ENCODE results near the gene SRF.

DNA sequence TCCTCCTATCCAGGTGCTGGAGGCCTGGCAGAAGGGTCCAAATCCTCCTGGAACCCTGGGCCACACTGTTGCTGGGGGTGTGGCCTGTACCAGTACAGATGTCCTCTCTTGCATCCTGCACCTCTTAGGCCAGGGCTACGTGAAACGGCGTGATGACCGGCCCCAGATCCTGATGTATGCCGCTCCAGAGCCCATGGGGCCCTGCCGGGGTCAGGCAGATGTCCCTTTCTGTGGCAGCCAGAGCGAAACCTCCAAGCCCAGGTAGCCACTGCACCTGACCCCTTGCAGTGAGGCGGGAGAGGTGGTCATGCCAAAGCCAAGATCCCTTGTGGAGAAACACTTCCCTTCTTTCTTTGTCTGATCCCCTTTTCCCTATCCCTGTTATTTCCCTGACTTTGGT is 44.0 kb downstream of the SRF start:
- TF ChIP-seq, protein P1, sequence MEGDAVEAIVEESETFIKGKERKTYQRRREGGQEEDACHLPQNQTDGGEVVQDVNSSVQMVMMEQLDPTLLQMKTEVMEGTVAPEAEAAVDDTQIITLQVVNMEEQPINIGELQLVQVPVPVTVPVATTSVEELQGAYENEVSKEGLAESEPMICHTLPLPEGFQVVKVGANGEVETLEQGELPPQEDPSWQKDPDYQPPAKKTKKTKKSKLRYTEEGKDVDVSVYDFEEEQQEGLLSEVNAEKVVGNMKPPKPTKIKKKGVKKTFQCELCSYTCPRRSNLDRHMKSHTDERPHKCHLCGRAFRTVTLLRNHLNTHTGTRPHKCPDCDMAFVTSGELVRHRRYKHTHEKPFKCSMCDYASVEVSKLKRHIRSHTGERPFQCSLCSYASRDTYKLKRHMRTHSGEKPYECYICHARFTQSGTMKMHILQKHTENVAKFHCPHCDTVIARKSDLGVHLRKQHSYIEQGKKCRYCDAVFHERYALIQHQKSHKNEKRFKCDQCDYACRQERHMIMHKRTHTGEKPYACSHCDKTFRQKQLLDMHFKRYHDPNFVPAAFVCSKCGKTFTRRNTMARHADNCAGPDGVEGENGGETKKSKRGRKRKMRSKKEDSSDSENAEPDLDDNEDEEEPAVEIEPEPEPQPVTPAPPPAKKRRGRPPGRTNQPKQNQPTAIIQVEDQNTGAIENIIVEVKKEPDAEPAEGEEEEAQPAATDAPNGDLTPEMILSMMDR (conservative IDR thresholded peaks at IDR 0.05; ENCODE audit: low read length): no peak
- TF ChIP-seq EZH2phosphoT487 (IDR thresholded peaks at IDR 0.05; ENCODE audit: borderline replicate concordance, low read depth, low read length): no peak

All from OCI-LY7 (cell line).